GF-D8 (cell line): ENCODE results near the gene GSC.
"Not testable (repeated sequence)": the region's sequence is repeated elsewhere in the genome, so short reads cannot be mapped to it uniquely, and the experiment has no call there.

Experiments used
- DNase-seq: peaks from one replicate; lab custom pipeline; 2025; lab: John Stamatoyannopoulos, UW

GSC gene

GRCh38 chr14:94746131-94746530 is 23.8 kb downstream of the GSC start:
- DNase-seq = no peak

- DNase-seq = no peak
Measured at GRCh38 chr14:94738751-94739150, 31.2 kb downstream of the GSC start.

GRCh38 chr14:94738097-94738496 is 31.8 kb downstream of the GSC start:
- DNase-seq = no peak

GRCh38 chr14:94728950-94729349 is 41.0 kb downstream of the GSC start:
- DNase-seq = no peak

- not testable (repeated sequence) for DNase-seq
Measured at GRCh38 chr14:94728440-94728839, 41.5 kb downstream of the GSC start.

GRCh38 chr14:94726649-94727048 is 43.3 kb downstream of the GSC start:
- not testable (repeated sequence) for DNase-seq

- DNase-seq = no peak
Measured at GRCh38 chr14:94724993-94725392, 44.9 kb downstream of the GSC start.

GRCh38 chr14:94722397-94722796 is 47.5 kb downstream of the GSC start:
- no peak for DNase-seq
